Common myeloid progenitor, CD34-positive (primary cell): ENCODE results near the gene MMP27.

Experiments used
- CTCF ChIA-PET: fragments of 350-600 bp; sonication (Branson Sonifier 250); formaldehyde crosslinking; loops from one replicate; lab custom pipeline; 2021; ENCODE audit warnings: antibody characterized with exemption; lab: Charles Lee
- POLR2A ChIA-PET: fragments of 350-600 bp; sonication (Branson Sonifier 250); formaldehyde crosslinking; loops from one replicate; lab custom pipeline; 2021; ENCODE audit warnings: antibody characterized with exemption; lab: Charles Lee
- DNase-seq, 3 donors: peaks; one replicate each; pipeline versions ENCODE4 v3.0.0 to v3.0.0-alpha.2; 2013
- H3K27ac ChIP-seq, 2 experiments: 1 replicate in 1 of 2; 2 replicates in 1 of 2; pipeline ENCODE4 v1.7.0; 2013; ENCODE audit warnings: inconsistent platforms in 2 of 2, low read length in 2 of 2, mild to moderate bottlenecking in 2 of 2, low read depth in 1 of 2, moderate library complexity in 1 of 2; ENCODE audit not compliant: severe bottlenecking in 2 of 2, insufficient read depth in 1 of 2, poor library complexity in 1 of 2
- H3K27me3 ChIP-seq, 5 experiments: replicated peaks in 2 of 5; 1 replicate in 3 of 5; 2 replicates in 2 of 5; pipeline versions ENCODE4 v1.6.1 to v1.7.0; 2013; ENCODE audit warnings: low read length in 4 of 5, mild to moderate bottlenecking in 2 of 5, moderate library complexity in 2 of 5, inconsistent platforms in 1 of 5; ENCODE audit not compliant: insufficient read depth in 5 of 5, control insufficient read depth in 4 of 5
- H3K36me3 ChIP-seq, 4 experiments: 1 replicate in 2 of 4; 2 replicates in 2 of 4; pipeline versions ENCODE4 v1.6.1 to v1.7.0; 2013; ENCODE audit warnings: low read length in 3 of 4, control low read depth in 1 of 4, mild to moderate bottlenecking in 1 of 4; ENCODE audit not compliant: control insufficient read depth in 4 of 4, insufficient read depth in 4 of 4
- H3K4me1 ChIP-seq, 4 experiments: 1 replicate in 3 of 4; 2 replicates in 1 of 4; pipeline versions ENCODE4 v1.6.1 to v1.7.1; 2013; ENCODE audit warnings: low read length in 3 of 4, mild to moderate bottlenecking in 3 of 4, control low read depth in 1 of 4, inconsistent platforms in 1 of 4, moderate library complexity in 1 of 4; ENCODE audit not compliant: control insufficient read depth in 4 of 4, insufficient read depth in 4 of 4; ENCODE audit errors: control extremely low read depth in 1 of 4
- H3K4me3 ChIP-seq, 7 experiments: 1 replicate in 4 of 7; 2 replicates in 3 of 7; pipeline versions ENCODE4 v1.5.1 to v1.7.0; 2013; ENCODE audit warnings: mild to moderate bottlenecking in 7 of 7, low read length in 6 of 7, moderate library complexity in 6 of 7, inconsistent platforms in 2 of 7, low read depth in 2 of 7, control low read depth in 1 of 7; ENCODE audit not compliant: insufficient read depth in 4 of 7, control insufficient read depth in 1 of 7; ENCODE audit errors: extremely low read depth in 1 of 7
- H3K9me3 ChIP-seq, 5 experiments: 1 replicate in 4 of 5; 2 replicates in 1 of 5; pipeline versions ENCODE4 v1.6.1 to v1.7.1; 2013; ENCODE audit warnings: low read length in 4 of 5, mild to moderate bottlenecking in 2 of 5, inconsistent platforms in 1 of 5, low read depth in 1 of 5, moderate library complexity in 1 of 5; ENCODE audit not compliant: control insufficient read depth in 4 of 5, insufficient read depth in 2 of 5; ENCODE audit errors: control extremely low read depth in 1 of 5
- WGBS: methylation state at CpG from one replicate; pipeline ENCODE4 v1.1.5; 2013; ENCODE audit not compliant: insufficient coverage; 5-methylcytosine and 5-hydroxymethylcytosine counted together

Gene MMP27

DNA sequence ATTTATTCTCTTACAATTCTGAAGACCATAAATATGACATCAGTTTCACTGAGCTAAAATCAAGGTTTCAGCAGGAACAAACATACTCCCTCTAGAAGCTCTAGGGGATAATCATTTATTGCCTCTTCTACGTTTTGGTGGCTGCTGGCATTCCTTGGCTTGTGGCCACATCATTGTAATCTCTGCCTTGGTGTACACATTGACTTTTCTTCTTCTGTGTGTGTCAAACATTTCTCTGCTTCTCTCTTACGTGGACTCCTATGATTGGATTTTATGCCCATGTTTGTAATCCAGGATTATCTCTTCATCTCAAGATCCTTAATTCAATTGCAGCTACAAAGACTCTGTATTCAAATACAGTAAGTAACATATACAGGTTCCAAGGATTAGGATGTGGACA is 50.0 kb downstream of the MMP27 start:
- no peak for DNase-seq
- H3K9me3 ChIP-seq = peaks cover 0 to 7% (median 0%) of the 10 kb centered on the region in 5 experiments
- POLR2A ChIA-PET = no interaction called here
- no peak overlapping the region for H3K4me3 ChIP-seq
- H3K27ac ChIP-seq = no peak overlapping the region
- H3K27me3 ChIP-seq = peaks cover 0 to 2% (median 0%) of the 10 kb centered on the region in 5 experiments
- WGBS = 82% methylated on average over 1 of the region's 2 CpGs
- H3K4me1 ChIP-seq = no peaks in the 10 kb centered on the region
- CTCF ChIA-PET = no interaction called here
- H3K36me3 ChIP-seq = no peaks in the 10 kb centered on the region

DNA sequence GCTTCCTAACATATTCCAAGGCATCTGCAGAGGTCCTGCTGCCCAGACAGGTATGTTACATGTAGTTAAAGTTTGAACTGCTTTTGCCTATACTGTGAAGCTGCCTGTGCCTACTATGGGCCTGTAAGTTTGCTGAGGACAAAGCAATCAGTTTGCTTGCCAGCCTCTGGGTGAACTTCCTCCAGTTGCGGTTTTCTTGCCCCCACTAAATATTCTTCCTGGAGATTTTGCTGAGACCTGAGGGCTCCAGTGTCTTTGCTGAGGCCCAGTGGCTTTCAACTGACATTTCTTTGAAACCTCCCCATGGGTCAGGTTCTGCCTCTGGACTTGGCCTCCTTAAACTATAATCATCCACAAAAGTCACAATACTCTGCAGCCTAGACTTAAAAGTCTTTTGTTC is 50.8 kb downstream of the MMP27 start:
- Histone ChIP-seq H3K36me3 (no peaks in the 10 kb centered on the region), H3K27ac (no peak overlapping the region), H3K4me1 (no peaks in the 10 kb centered on the region), H3K4me3 (no peak overlapping the region), H3K27me3 (peaks cover 0 to 2% (median 0%) of the 10 kb centered on the region in 5 experiments), H3K9me3 (peaks cover 0 to 7% (median 0%) of the 10 kb centered on the region in 5 experiments)
- ChIA-PET CTCF (no interaction called here), POLR2A (no interaction called here)
- 83% methylated on average over 1 of the region's 1 CpG for WGBS
- DNase-seq = no peak

DNA sequence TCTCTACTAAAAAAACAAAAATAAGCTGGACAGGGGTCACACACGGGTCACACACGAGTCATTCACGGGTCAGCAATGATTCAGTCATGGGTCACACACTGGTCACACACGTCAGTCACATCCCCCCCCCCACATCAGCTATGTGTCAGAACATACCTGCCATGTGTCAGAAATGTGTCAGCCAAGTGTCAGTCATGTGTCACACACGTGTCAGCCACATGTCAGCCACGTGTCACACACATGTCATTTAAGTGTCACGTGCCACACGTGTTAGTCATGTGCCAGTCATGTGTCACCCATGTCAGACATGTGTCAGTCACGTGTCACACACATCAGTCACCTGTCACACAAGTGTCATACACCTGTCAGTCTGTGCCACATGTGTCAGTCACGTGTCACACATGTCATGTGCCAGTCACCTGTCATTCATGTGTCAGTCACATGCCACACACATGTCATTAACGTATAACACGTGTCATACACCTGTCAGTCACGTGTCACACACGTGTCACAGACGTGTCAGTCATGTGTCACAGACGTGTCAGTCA is 51.8 kb downstream of the MMP27 start:
- POLR2A ChIA-PET = no interaction called here
- Histone ChIP-seq H3K36me3 (no peaks in the 10 kb centered on the region), H3K27me3 (peaks cover 0 to 2% (median 0%) of the 10 kb centered on the region in 5 experiments), H3K27ac (no peak overlapping the region), H3K4me1 (no peaks in the 10 kb centered on the region), H3K9me3 (peaks cover 0 to 7% (median 0%) of the 10 kb centered on the region in 5 experiments), H3K4me3 (no peak overlapping the region)
- 94% methylated on average over 16 of the region's 16 CpGs for WGBS
- CTCF ChIA-PET = interaction anchor here (0.7 kb wide), 1 partner anchor 36 kb away, joined by 3 read pairs; no protein-coding TSS in a partner anchor
- peak in 1 of 3 donors; percentile 9 for DNase-seq

DNA sequence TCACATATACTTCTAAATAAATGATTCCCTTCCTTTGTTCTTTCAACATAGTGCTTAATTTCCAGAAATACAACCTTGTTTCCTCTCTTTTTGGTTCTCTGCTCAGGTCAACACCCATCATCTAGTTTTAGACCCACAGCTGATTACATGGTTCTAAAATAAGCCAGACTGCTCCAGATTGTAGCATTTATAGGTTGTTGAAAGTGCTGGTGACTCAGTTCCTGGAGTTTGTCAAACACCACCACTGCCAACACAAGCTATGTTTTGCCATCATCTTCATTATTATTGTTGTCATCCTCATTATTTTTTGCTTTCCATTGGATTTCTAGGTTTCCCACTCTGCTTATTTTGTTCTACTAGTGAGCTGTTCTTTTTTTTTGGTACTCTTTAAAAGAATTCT is 58.1 kb downstream of the MMP27 start:
- Histone ChIP-seq H3K27ac (no peak overlapping the region), H3K36me3 (no peaks in the 10 kb centered on the region), H3K9me3 (no peaks in the 10 kb centered on the region), H3K4me1 (no peaks in the 10 kb centered on the region), H3K27me3 (no peaks in the 10 kb centered on the region), H3K4me3 (no peak overlapping the region)
- POLR2A ChIA-PET = no interaction called here
- no peak for DNase-seq
- CTCF ChIA-PET = no interaction called here

DNA sequence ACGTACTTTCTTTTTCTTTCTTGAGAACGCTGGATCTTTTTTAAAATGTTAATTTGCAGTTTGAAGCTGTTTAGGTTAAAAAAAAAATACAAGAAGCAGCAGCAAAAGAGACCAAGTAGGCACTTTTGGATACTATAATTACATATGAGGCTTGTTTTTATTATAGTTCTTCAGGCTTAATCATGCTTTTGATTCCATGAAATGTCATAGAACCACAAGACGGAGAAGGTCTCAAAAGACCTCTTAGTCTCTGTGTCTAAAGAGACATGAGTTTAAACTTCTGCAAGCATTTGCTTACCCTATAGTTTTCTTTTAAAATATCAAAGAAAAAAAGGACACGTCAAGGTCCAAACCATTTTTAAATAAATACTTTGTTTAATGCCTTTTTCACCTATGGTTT is 61.6 kb downstream of the MMP27 start:
- no peak for DNase-seq
- no peak overlapping the region for H3K4me3 ChIP-seq
- CTCF ChIA-PET = no interaction called here
- H3K27ac ChIP-seq = no peak overlapping the region
- POLR2A ChIA-PET = no interaction called here
- H3K4me1 ChIP-seq = no peaks in the 10 kb centered on the region
- 100% methylated on average over 1 of the region's 4 CpGs for WGBS
- H3K27me3 ChIP-seq = no peaks in the 10 kb centered on the region
- H3K9me3 ChIP-seq = no peaks in the 10 kb centered on the region
- H3K36me3 ChIP-seq = no peaks in the 10 kb centered on the region
